K562 (cell line): ENCODE measurements around the gene GLTP. TPM values are rescaled to one million over a fixed set of nuclear protein-coding genes. Genes with fewer than 3 reads are reported as not detected.

Experiments
- ATAC-seq: fragments of 200-7000 bp; cut with Tn5 transposase; 3 replicates; pipeline ENCODE4 v1.9.1; 2020; ENCODE audit warnings: moderate library complexity
- BruUV-seq: library from RNA; stranded (reverse); fragments of 400-500 nt; replicated peaks from 2 replicates; lab custom pipeline; 2021; lab: Mats Ljungman, UMichigan
- CTCF ChIA-PET: fragments of 300-600 bp; formaldehyde crosslinking; extraction: SDS; loops from one replicate; lab custom pipeline; 2021; ENCODE audit warnings: low intra/inter-chr PET ratio; lab: Yijun Ruan, JAX
- POLR2A ChIA-PET: fragments of 300-600, 350-650 bp; sonication (Branson Sonifier 250); formaldehyde crosslinking; extraction: SDS; loops from one replicate; lab custom pipeline; 2021; ENCODE audit warnings: antibody characterized with exemption, inconsistent platforms; lab: Yijun Ruan, JAX
- DNase-seq, 4 experiments: peaks; one replicate each; pipeline versions ENCODE4 v3.0.0 to v3.0.0-alpha.2; 2011 to 2018; ENCODE audit warnings: low spot score in 3 of 4, mixed read lengths in 3 of 4; ENCODE audit errors: extremely low read depth in 1 of 4
- FAIRE-seq: peaks from 2 replicates; lab custom pipeline; 2011; peaks lifted over from hg19 to GRCh38; lab: Jason Lieb, UNC
- H2AFZ ChIP-seq: 2 replicates; pipeline ENCODE4 v1.6.0; 2011; ENCODE audit warnings: low read depth, low read length, control low read depth, inconsistent platforms
- H3K27ac ChIP-seq: fragments of 200-600 bp; 3 replicates; pipeline ENCODE4 v1.8.0; 2011; ENCODE audit warnings: low read depth, mild to moderate bottlenecking, control low read depth, inconsistent platforms, low read length, moderate library complexity, mixed read lengths; ENCODE audit errors: extremely low read depth
- H3K27me3 ChIP-seq, 2 experiments: fragments of 300-600 bp in 1 of 2; 2 replicates in 1 of 2; 3 replicates in 1 of 2; pipeline versions ENCODE4 v1.6.0 to v1.8.0; 2011; ENCODE audit warnings: inconsistent platforms in 2 of 2, low read length in 2 of 2, mild to moderate bottlenecking in 1 of 2, mixed read lengths in 1 of 2, moderate library complexity in 1 of 2; ENCODE audit not compliant: control insufficient read depth in 2 of 2, insufficient read depth in 2 of 2
- H3K36me3 ChIP-seq: fragments of 300-600 bp; 3 replicates; pipeline ENCODE4 v1.8.0; 2011; ENCODE audit warnings: mild to moderate bottlenecking, low read length, inconsistent platforms; ENCODE audit not compliant: control insufficient read depth, insufficient read depth
- H3K4me1 ChIP-seq, 2 experiments: fragments of 200-600 bp in 1 of 2; replicated peaks in 1 of 2; 2 replicates in 1 of 2; 3 replicates in 1 of 2; pipeline versions ENCODE4 v1.5.1 to v1.8.0; 2011; ENCODE audit warnings: inconsistent platforms in 2 of 2, low read length in 2 of 2, mild to moderate bottlenecking in 1 of 2, mixed read lengths in 1 of 2, moderate library complexity in 1 of 2; ENCODE audit not compliant: control insufficient read depth in 2 of 2, insufficient read depth in 2 of 2
- H3K4me2 ChIP-seq: 2 replicates; pipeline ENCODE4 v1.6.1; 2011; ENCODE audit warnings: low read length, control low read depth, inconsistent platforms, mixed read lengths; ENCODE audit not compliant: insufficient read depth
- H3K4me3 ChIP-seq: fragments of 200-600 bp; sonication (generic), shearing (Covaris generic); 2 replicates; pipeline ENCODE4 v1.5.1; 2016; ENCODE audit warnings: control low read depth, inconsistent platforms
- H3K79me2 ChIP-seq: fragments of 200-600 bp; 3 replicates; pipeline ENCODE4 v1.8.0; 2011; ENCODE audit warnings: low read length, inconsistent platforms; ENCODE audit not compliant: control insufficient read depth, insufficient read depth
- H3K9ac ChIP-seq, 2 experiments: 2 replicates each; pipeline versions ENCODE4 v1.6.0 to v1.6.1; 2011; ENCODE audit warnings: low read depth in 2 of 2, low read length in 2 of 2, control low read depth in 1 of 2, inconsistent platforms in 1 of 2, mild to moderate bottlenecking in 1 of 2, mixed read lengths in 1 of 2; ENCODE audit not compliant: insufficient read depth in 1 of 2
- H3K9me1 ChIP-seq: one replicate; pipeline ENCODE4 v1.6.0; 2011; ENCODE audit warnings: inconsistent platforms, mild to moderate bottlenecking, low read length, moderate library complexity; ENCODE audit not compliant: control insufficient read depth, insufficient read depth
- H3K9me3 ChIP-seq: replicated peaks from 2 replicates; pipeline ENCODE4 v1.5.1; 2011; ENCODE audit warnings: low read depth, low read length, inconsistent platforms; ENCODE audit not compliant: control insufficient read depth, insufficient read depth
- H4K20me1 ChIP-seq: replicated peaks from 2 replicates; pipeline ENCODE4 v1.6.1; 2011; ENCODE audit warnings: low read length, inconsistent platforms, mixed read lengths; ENCODE audit not compliant: control insufficient read depth, insufficient read depth
- ATF3 ChIP-seq, 2 experiments: fragments of 450-650 bp in 1 of 2; sonication (generic) in 1 of 2; formaldehyde crosslinking in 1 of 2; IDR thresholded peaks in 1 of 2; conservative IDR thresholded peaks in 1 of 2; 2 replicates each; pipeline versions ENCODE4 v1.6.1 to v1.8.1; 2016 to 2023; ENCODE audit warnings: mild to moderate bottlenecking in 2 of 2, moderate library complexity in 2 of 2, inconsistent platforms in 1 of 2, missing genetic modification reagents in 1 of 2
- CTBP1 ChIP-seq: fragments of 450-650 bp; IDR thresholded peaks from 2 replicates; pipeline ENCODE4 v1.6.1; 2016; ENCODE audit warnings: borderline replicate concordance
- KDM2B ChIP-seq: fragments of 250-450 bp; sonication (Bioruptor Pico); IDR thresholded peaks from 2 replicates; pipeline ENCODE4 v1.8.0; 2021; ENCODE audit warnings: mild to moderate bottlenecking, moderate library complexity
- MAX ChIP-seq: sonication (generic); formaldehyde crosslinking; IDR thresholded peaks from 2 replicates; pipeline ENCODE4 v1.9.0; 2022; ENCODE audit warnings: mild to moderate bottlenecking, missing genetic modification reagents
- SP2 ChIP-seq: IDR thresholded peaks from 2 replicates; pipeline ENCODE4 v1.6.1; 2011; ENCODE audit warnings: mild to moderate bottlenecking, low read depth, low read length, moderate library complexity; ENCODE audit not compliant: poor library complexity, severe bottlenecking; ENCODE audit errors: extremely low read depth
- YY1 ChIP-seq, 3 experiments: IDR thresholded peaks; 2 replicates each; pipeline ENCODE4 v1.6.1; 2011; ENCODE audit warnings: low read length in 2 of 3, mild to moderate bottlenecking in 2 of 3, moderate library complexity in 2 of 3, borderline replicate concordance in 1 of 3, control low read depth in 1 of 3, low read depth in 1 of 3; ENCODE audit not compliant: insufficient read depth in 3 of 3, insufficient replicate concordance in 2 of 3, control insufficient read depth in 1 of 3, insufficient read length in 1 of 3; ENCODE audit errors: extremely low read depth in 1 of 3
- ZNF518B ChIP-seq: fragments of 250-450 bp; sonication (Bioruptor Pico); IDR thresholded peaks from 2 replicates; pipeline ENCODE4 v1.5.0; 2021; ENCODE audit warnings: mild to moderate bottlenecking, moderate library complexity
- WGBS: fragments of 100-300 bp; shearing (Covaris generic); methylation state at CpG from one replicate; pipeline ENCODE4 v1.1.6; 2016; ENCODE audit warnings: low coverage, mixed read lengths; ENCODE audit not compliant: insufficient coverage; ENCODE audit errors: missing lambda C conversion rate; 5-methylcytosine and 5-hydroxymethylcytosine counted together
- in situ Hi-C: fragments of 300-500 bp; cut with MboI; formaldehyde crosslinking; loops from 4 replicates; pipeline ENCODE4 v1.15.0; 2018; ENCODE audit warnings: inconsistent platforms, mixed read lengths
- intact Hi-C: fragments of 100-400 bp; cut with micrococcal nuclease; formaldehyde crosslinking; loops from 2 replicates; pipeline ENCODE4 v1.14.2; 2022
- polyA plus RNA-seq, 8 experiments: library from polyadenylated mRNA; depleted of rRNA in 4 of 8; stranded (reverse) in 5 of 8; unstranded in 3 of 8; fragments of >200 nt; fragmentation: Nextera tagmentation in 2 of 8; fragmentation: Illumina TruSeq in 1 of 8; extraction: Ambion mirVana in 2 of 8; extraction: Trizol in 1 of 8; gene quantifications; 2 replicates each; pipeline versions ENCODE4 v1.2.1 to v1.2.3, GENCODE V29; 2011 to 2014; ENCODE audit warnings: inconsistent platforms in 1 of 8, missing spikeins in 1 of 8
- total RNA-seq, 7 experiments: library from RNA; depleted of rRNA in 6 of 7; stranded (reverse); fragments of >200 nt in 6 of 7; fragmentation: Illumina TruSeq in 2 of 7; extraction: Trizol in 2 of 7; gene quantifications; 2 replicates each; pipeline versions ENCODE4 v1.2.1 to v1.2.3, GENCODE V29; 2011 to 2021; ENCODE audit warnings: low replicate concordance in 1 of 7
- TF ChIP-seq, protein P1 (sequence below): fragments of 250-450 bp; sonication (Bioruptor Pico); IDR thresholded peaks from 2 replicates; pipeline ENCODE4 v1.5.1; 2021; ENCODE audit warnings: mild to moderate bottlenecking
- TF ChIP-seq, protein P2 (sequence below): fragments of 250-450 bp; sonication (Bioruptor Pico); IDR thresholded peaks from 2 replicates; pipeline ENCODE4 v1.8.0; 2021; ENCODE audit warnings: mild to moderate bottlenecking, moderate library complexity

Gene GLTP
- total and polyA plus RNA-seq, 9 of the 15 experiments (the other 6 are each of a cell fraction or from before 2014, with no cell fraction given): 4.4 to 8.3 (median 6.1) TPM

GRCh38 chr12:109861689-109862314 lies 18.5 kb downstream of the GLTP start (continued):
- TF ChIP-seq MAX (CRISPR knock-in tag) (no peak), ATF3 (IDR thresholded peaks at IDR 0.05) (peak; percentile 72), ATF3 (CRISPR knock-in tag; conservative IDR thresholded peaks at IDR 0.05) (no peak)

DNA sequence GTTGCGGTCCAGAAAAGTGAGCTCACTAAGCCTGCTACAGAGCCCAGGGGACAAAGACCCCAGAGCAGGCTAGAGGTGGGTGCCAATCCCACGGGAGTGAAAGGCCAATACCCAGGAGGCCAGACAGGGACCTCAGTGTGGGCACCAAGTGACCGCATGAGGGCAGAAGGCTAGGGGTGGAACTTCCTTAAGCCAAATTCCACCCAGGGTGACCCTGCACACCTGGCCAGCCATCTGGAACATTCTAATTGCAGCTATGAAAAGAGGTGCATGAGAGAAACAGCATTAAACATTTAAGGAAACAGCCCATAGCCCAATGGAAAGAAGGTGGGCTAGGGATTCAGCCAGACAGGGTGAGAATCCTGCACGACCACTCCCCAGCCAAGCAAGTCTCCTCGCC lies 19.4 kb downstream of the GLTP start:
- H3K4me2 ChIP-seq: no peak overlapping the region
- TF ChIP-seq YY1 (IDR thresholded peaks at IDR 0.05; ENCODE audit: borderline replicate concordance in 1 of 3, control insufficient read depth in 1 of 3, extremely low read depth in 1 of 3, insufficient read depth in 3 of 3, insufficient read length in 1 of 3, insufficient replicate concordance in 2 of 3, low read depth in 1 of 3, low read length in 2 of 3) (no peak), KDM2B (CRISPR knock-in tag) (no peak), SP2 (no peak), ZNF518B (no peak), CTBP1 (no peak)
- TF ChIP-seq, protein P1, sequence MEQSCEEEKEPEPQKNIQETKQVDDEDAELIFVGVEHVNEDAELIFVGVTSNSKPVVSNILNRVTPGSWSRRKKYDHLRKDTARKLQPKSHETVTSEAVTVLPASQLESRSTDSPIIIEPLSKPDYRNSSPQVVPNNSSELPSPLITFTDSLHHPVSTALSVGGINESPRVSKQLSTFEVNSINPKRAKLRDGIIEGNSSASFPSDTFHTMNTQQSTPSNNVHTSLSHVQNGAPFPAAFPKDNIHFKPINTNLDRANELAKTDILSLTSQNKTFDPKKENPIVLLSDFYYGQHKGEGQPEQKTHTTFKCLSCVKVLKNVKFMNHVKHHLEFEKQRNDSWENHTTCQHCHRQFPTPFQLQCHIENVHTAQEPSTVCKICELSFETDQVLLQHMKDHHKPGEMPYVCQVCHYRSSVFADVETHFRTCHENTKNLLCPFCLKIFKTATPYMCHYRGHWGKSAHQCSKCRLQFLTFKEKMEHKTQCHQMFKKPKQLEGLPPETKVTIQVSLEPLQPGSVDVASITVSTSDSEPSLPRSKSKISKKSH (CRISPR knock-in tag): no peak
- TF ChIP-seq, protein P2, sequence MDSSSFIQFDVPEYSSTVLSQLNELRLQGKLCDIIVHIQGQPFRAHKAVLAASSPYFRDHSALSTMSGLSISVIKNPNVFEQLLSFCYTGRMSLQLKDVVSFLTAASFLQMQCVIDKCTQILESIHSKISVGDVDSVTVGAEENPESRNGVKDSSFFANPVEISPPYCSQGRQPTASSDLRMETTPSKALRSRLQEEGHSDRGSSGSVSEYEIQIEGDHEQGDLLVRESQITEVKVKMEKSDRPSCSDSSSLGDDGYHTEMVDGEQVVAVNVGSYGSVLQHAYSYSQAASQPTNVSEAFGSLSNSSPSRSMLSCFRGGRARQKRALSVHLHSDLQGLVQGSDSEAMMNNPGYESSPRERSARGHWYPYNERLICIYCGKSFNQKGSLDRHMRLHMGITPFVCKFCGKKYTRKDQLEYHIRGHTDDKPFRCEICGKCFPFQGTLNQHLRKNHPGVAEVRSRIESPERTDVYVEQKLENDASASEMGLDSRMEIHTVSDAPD (CRISPR knock-in tag): no peak

More for the DNA sequence above, 19.4 kb downstream of the GLTP start:
- Histone ChIP-seq H3K9ac (no peak overlapping the region), H3K9me3 (no peaks in the 10 kb centered on the region), H3K4me3 (no peak overlapping the region), H3K4me1 (peaks cover 0 to under 1% of the 10 kb centered on the region in 2 experiments; a peak in 2 of 5 replicates), H3K27me3 (peaks cover 0 to 14% of the 10 kb centered on the region in 2 experiments; a peak in 2 of 5 replicates), H3K36me3 (no peaks in the 10 kb centered on the region), H3K27ac (no peak overlapping the region), H2AFZ (no peak overlapping the region), H4K20me1 (no peaks in the 10 kb centered on the region), H3K9me1 (no peaks in the 10 kb centered on the region), H3K79me2 (no peaks in the 10 kb centered on the region)
- ATAC-seq (no peak), FAIRE-seq (no peak), DNase-seq (no peak)
- in situ Hi-C loops: no loop called here
- ChIA-PET POLR2A (interaction anchor here (0.9 to 1.8 kb wide), 2 partner anchors 12 to 67 kb away, joined by 3 to 8 read pairs; no protein-coding TSS in a partner anchor), CTCF (no interaction called here)
- intact Hi-C loops: no loop called here
- 33% methylated on average over 5 of the region's 5 CpGs for WGBS
- no TSS peak for BruUV-seq
